Hair follicle dermal papilla cell (primary cell): Measurements from ENCODE around the gene TPPP2. TPM values are rescaled to one million over a fixed set of nuclear protein-coding genes. Genes with fewer than 3 reads are reported as not detected.

ENCODE experiments used
- total RNA-seq: library from RNA; depleted of rRNA; stranded (reverse); fragments of >200 nt; gene quantifications from 2 replicates; pipeline ENCODE4 v1.2.3, GENCODE V29; 2012

TPPP2 gene
- not detected in 2 replicates for total RNA-seq

DNA sequence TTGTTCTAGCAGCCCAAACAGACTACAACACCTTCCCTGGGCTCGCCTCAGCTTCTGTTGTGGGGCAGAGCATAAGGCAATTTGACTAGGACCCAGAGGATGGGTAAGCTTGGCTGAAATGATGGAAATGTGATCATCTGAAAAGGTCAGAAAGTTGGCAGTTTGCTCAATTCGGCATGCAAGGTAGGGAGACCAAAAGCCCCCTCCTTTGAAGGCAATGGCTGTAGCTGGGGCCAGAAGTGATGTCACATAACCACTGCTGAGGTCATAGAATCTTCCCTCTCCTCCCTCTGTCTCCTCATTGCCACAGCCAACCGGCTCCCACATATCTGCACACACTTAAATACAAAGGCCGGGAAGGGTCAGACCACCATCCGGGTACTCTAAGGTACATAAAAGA is at the start of gene TPPP2:
Gene TPPP2 (plus strand): TSS at position 301 of the 400 bp plus-strand sequence. CDS start 365 bp downstream, outside the sequence.

DNA sequence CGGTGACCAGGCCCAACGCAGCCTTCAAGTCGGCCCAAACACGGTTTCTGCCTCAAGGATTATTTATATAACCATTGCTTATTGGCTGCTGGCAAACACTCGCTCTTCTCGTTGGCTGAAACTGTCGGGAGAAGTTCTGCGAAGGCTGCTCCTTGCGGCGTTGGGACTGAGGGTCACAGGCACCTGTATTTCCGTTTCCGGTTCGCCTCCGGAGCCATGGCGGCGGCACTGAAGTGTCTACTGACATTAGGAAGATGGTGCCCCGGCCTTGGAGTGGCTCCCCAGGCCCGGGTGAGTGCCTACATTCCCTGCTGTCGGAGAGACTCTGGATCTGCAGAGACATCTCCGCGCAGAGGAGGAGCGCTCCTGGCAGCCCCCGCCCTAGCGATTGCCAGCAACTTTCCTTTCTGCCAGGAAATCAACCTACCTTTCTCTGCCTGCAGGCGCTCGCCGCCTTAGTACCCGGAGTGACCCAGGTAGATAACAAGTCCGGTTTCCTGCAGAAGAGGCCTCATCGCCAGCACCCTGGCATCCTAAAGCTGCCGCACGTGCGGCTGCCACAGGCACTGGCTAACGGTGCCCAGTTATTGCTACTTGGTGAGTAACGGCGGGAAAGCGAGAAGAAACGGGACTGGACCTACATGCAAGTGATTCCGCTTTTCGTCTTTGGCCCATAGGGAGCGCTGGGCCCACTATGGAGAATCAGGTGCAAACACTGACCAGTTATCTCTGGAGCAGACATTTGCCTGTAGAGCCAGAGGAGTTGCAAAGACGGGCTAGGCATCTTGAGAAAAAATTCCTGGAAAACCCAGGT is 40.0 kb upstream of the TPPP2 start, which contains the start of gene METTL17:
Gene METTL17 (plus strand): TSS at position 194 of the 814 bp plus-strand sequence. CDS start 23 bp downstream, at position 217.

DNA sequence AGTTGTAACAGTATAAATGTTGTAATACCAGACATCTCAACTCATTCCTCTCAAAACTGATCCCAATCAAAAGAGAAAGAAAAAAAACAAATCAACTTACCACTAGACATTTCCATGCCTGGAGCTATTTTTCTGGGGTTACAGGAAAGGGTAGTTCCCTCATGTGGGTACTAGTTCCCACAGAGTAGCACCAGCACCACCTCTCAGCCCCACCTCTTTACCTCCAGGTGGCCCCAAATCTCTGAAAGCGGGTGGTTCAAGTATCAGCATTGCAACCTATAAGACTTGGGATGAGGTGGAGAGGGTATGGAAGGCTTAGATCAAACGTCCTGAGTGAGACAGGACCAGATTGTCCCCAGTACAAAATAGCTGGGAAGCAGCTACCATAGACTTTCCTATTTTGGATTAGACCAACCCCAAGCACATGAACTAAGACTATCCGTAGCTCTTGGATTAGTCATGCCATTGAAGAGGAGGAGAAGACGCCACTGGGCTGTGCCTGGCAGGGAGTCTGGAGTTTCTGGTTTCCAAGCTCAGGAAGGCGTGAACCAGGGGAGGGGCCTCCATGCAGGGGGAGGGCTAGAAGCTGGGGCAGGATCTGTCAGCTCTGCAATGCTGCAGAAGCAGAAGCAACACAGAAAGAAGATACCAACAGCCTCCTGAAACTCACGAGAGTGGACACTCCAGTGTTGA is 31.2 kb upstream of the TPPP2 start, which contains the start of gene SLC39A2:
Gene SLC39A2 (plus strand): TSS at position 620 of the 693 bp plus-strand sequence. CDS start 154 bp downstream, outside the sequence.

DNA sequence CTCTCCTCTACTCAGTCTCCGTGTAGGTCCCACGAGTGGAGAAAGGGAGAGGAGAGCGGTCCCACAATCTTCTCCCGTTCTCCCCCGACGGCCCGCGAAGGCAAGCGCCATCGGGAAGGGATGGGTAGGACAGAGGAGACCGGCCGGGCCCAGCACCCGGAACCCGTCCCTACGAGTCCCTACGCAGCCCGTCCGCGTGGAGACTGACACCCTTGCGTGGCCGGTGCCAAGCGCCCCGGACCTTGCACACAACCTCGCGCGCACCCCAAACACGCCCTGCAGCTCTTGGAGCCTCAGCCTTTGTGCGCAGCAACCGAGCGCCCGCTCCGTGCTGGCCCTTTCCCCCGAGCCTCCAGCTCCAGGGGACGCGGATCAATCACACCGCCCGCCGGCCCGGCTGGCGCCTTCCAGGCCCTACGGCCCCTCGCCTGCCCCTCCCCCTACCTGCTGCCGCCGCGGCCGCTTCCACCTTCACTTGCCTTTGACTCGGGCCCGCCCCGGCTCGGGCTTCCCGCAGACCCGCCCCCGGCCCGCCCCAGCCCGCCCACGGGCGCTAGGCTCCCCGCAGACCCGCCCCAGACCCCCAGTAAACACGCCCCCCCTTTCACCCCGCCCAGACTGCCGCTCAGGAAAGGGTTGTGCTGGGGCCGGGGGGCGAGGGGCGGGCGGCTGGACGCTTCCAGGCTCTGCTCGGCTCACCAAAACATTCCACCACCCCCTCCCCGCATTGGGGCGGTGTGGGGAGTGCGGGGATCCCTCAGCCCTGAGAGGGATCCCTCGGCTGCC is 5.2 kb upstream of the TPPP2 start, which contains the start of gene NDRG2:
Gene NDRG2 (minus strand): TSS at position 477 of the 786 bp plus-strand sequence. CDS start 1,746 bp downstream, outside the sequence.

DNA sequence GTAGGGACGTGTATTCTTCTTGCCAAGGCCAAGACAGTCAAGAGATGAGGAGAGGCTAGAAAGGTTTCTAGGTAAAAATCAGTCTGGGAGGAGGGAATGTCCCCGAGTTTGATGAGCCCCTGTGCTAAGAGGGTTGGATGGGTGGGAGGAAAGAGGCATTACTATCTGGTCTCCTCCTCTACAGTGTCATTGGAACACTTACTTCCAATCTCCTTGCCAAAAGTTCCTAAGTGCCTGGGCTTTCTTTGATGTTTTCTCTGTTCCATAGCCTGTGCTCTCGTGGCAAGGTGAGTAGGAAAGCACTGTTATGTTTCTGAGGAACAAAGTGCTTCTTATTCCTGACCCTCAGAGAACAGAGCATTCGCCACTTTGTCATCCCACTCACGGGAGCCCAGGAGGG is 4.7 kb downstream of the TPPP2 start, which contains the start of gene RNASE13:
Gene RNASE13 (minus strand): TSS at position 101 of the 400 bp plus-strand sequence. CDS start 519 bp downstream, outside the sequence.

DNA sequence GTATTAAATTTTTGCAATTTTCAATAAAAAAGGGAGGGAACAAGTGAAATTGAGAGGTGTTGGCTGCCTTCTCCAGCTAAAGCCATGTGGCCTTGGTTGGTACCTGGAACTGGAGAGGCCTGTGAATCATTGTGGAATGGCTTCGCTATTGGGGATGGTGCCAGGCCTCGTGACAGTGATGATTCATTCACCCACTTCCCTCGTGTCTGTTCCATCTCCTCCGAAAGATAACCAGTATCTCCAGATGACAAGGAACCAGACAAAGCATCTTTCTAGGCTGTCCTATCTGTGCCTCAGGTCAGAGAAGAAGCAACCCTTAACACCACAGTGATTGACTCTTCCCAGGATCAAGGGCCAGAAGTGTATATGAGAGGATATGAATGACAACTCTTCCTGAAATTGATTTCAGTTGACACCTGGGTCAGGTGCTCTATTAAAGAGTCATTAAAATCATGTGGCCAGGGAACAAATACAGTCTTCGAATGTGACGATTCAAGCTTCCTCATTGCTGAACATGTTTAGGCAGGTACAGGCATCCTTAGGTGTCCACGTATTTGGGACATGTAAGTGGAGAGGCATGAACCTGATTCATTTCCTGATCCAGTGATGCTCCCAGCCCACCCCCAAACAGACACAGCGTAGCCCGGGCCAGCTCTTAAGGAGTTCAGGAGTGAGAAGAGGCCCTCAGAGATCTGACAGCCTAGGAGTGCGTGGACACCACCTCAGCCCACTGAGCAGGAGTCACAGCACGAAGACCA is 11.8 kb downstream of the TPPP2 start, which contains the start of gene RNASE7:
Gene RNASE7 (plus strand): TSS at position 687 of the 758 bp plus-strand sequence. CDS start 631 bp downstream, outside the sequence.

DNA sequence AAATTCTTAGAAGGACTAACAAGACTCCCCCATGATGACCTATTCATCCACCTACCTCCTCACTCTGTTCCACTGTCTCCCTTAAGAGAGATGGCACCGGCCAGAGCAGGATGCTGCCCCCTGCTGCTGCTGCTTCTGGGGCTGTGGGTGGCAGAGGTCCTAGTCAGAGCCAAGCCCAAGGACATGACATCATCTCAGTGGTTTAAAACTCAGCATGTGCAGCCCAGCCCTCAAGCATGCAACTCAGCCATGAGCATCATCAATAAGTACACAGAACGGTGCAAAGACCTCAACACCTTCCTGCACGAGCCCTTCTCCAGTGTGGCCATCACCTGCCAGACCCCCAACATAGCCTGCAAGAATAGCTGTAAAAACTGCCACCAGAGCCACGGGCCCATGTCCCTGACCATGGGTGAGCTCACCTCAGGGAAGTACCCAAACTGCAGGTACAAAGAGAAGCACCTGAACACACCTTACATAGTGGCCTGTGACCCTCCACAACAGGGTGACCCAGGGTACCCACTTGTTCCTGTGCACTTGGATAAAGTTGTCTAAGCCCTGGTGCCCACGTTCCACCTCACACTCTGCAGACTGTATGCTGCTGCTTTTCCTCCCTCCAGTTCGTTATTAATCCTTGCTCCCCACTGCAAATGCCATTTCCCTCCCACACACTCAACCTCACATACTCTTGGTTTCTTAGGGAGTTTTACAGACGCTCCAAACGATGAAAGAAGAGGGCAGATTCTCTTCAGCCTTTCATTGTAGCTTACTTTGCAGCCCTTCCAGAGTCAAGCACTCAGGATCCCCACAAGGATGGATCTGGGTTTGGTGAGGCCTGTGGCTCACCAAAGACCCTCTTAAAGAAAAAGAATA is 28.0 kb downstream of the TPPP2 start, which contains the start of gene RNASE8:
Gene RNASE8 (plus strand): TSS at position 20 of the 873 bp plus-strand sequence. CDS start 71 bp downstream, at position 91.

DNA sequence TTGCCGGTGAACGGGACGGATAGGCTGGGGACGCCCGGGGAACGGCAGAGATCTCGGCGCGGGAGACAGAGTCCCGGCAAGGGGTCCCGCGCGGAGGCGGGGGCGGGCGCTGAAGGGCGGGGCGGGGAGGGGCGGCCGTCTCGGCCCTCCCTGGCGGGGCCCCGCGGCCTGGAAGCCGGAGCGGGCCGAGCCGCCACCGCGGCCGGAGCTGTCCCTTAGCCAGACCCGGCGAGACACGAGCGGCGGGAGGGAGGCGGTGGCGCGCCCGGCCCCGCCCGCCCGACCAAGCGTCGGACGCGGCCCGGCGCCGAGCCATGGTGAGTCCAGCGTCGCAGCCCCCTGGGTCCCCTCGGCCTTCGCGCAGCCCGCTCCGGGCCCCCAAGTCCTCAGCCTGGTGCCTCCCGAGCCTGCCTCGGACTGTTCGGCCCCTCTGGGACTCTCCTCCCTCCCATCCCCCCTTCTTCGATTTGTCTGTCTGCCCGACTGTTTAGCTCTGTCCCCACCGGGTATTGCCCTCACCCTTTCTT is 40.1 kb downstream of the TPPP2 start, which contains the start of gene ARHGEF40:
Gene ARHGEF40 (plus strand): TSS at position 222 of the 527 bp plus-strand sequence. CDS start 93 bp downstream, at position 315.

Other genes starting within 250 kb of the TPPP2 start
- not detected in 2 replicates for gene RNASE6, start 248.9 kb upstream of the TPPP2 start, total RNA-seq
- gene RNASE1, start 227.4 kb upstream of the TPPP2 start, total RNA-seq: not detected in 2 replicates
- not detected in 2 replicates for gene RNASE3, start 138.8 kb upstream of the TPPP2 start, total RNA-seq
- gene RNASE2, start 74.7 kb upstream of the TPPP2 start, total RNA-seq: not detected in 2 replicates
- 38.4 and 42.4 TPM in 2 replicates for gene METTL17, start 40.2 kb upstream of the TPPP2 start, total RNA-seq
- gene SLC39A2, start 30.9 kb upstream of the TPPP2 start, total RNA-seq: 0.12 and 0.16 TPM in 2 replicates
- gene NDRG2, start 5.2 kb upstream of the TPPP2 start, total RNA-seq: 0.81 and 1.5 TPM in 2 replicates
- gene RNASE13, start 4.6 kb downstream of the TPPP2 start, total RNA-seq: not detected in 2 replicates
- gene RNASE7, start 12.1 kb downstream of the TPPP2 start, total RNA-seq: not detected in 2 replicates
- gene RNASE8, start 27.6 kb downstream of the TPPP2 start, total RNA-seq: not detected in 2 replicates
- gene ARHGEF40, start 40.1 kb downstream of the TPPP2 start, total RNA-seq: 72.0 and 87.1 TPM in 2 replicates
- gene ZNF219, start 68.4 kb downstream of the TPPP2 start, total RNA-seq: 11.8 and 17.2 TPM in 2 replicates
- gene TMEM253, start 70.8 kb downstream of the TPPP2 start, total RNA-seq: not detected in 2 replicates
- gene OR5AU1, start 125.8 kb downstream of the TPPP2 start, total RNA-seq: not detected in 2 replicates
- gene HNRNPC, start 239.2 kb downstream of the TPPP2 start, total RNA-seq: 441 and 460 TPM in 2 replicates
- gene RPGRIP1, start 249.9 kb downstream of the TPPP2 start, total RNA-seq: not detected in 2 replicates